Neural crest cell (in vitro differentiated cells): ENCODE measurements around the gene MPHOSPH8. TPM values are rescaled to one million over a fixed set of nuclear protein-coding genes. Genes with fewer than 3 reads are reported as not detected.
"Not testable (repeated sequence)": the region's sequence is repeated elsewhere in the genome, so short reads cannot be mapped to it uniquely, and the experiment has no call there.

Source experiments
- DNase-seq: peaks from one replicate; pipeline ENCODE4 v3.0.0; 2021; ENCODE audit warnings: low read depth, mixed read lengths, low spot score
- H3K27ac Mint-ChIP-seq: one replicate; pipeline ENCODE4 v1.8.0; 2021; ENCODE audit warnings: mild to moderate bottlenecking, mixed read lengths; ENCODE audit not compliant: unreplicated experiment
- H3K27me3 Mint-ChIP-seq: 2 replicates; pipeline ENCODE4 v1.8.0; 2021; ENCODE audit warnings: low read depth, mild to moderate bottlenecking, mixed read lengths
- H3K36me3 Mint-ChIP-seq: 2 replicates; pipeline ENCODE4 v1.8.0; 2021; ENCODE audit warnings: low read depth, mild to moderate bottlenecking, mixed read lengths
- H3K4me1 Mint-ChIP-seq: 2 replicates; pipeline ENCODE4 v1.8.0; 2021; ENCODE audit warnings: mixed read lengths
- H3K4me3 Mint-ChIP-seq: one replicate; pipeline ENCODE4 v1.8.0; 2021; ENCODE audit warnings: mild to moderate bottlenecking, mixed read lengths
- H3K9me3 Mint-ChIP-seq: 2 replicates; pipeline ENCODE4 v1.8.0; 2021; ENCODE audit warnings: mixed read lengths
- CTCF ChIP-seq: fragments of 200-600 bp; sonication (generic); conservative IDR thresholded peaks from 2 replicates; pipeline ENCODE4 v1.5.0; 2021; ENCODE audit warnings: antibody characterized with exemption, mild to moderate bottlenecking
- total RNA-seq: library from RNA; stranded (reverse); gene quantifications from 2 replicates; pipeline ENCODE4 v1.2.1, GENCODE V29; 2021

MPHOSPH8 gene
- total RNA-seq, 1 donor from 2014 or later, result 22.7 TPM

GRCh38 chr13:19685034-19685433 lies 51.6 kb downstream of the MPHOSPH8 start:
- H3K27me3 Mint-ChIP-seq, result no peaks in the 10 kb centered on the region
- no peak for DNase-seq
- no peak overlapping the region for H3K4me3 Mint-ChIP-seq
- no peak overlapping the region for H3K27ac Mint-ChIP-seq
- peaks cover 5% of the 10 kb centered on the region for H3K4me1 Mint-ChIP-seq
- no peaks in the 10 kb centered on the region for H3K9me3 Mint-ChIP-seq
- no peak for TF ChIP-seq CTCF
- no peaks in the 10 kb centered on the region for H3K36me3 Mint-ChIP-seq

- Mint-ChIP-seq H3K27ac (no peak overlapping the region), H3K4me1 (peaks cover 5% of the 10 kb centered on the region), H3K27me3 (no peaks in the 10 kb centered on the region), H3K9me3 (no peaks in the 10 kb centered on the region), H3K4me3 (no peak overlapping the region), H3K36me3 (no peaks in the 10 kb centered on the region)
- no peak for TF ChIP-seq CTCF
- DNase-seq, result no peak
Observed at GRCh38 chr13:19685437-19685836, 52.0 kb downstream of the MPHOSPH8 start.

- H3K9me3 Mint-ChIP-seq, H3K27ac Mint-ChIP-seq, H3K27me3 Mint-ChIP-seq, H3K4me1 Mint-ChIP-seq, H3K4me3 Mint-ChIP-seq, DNase-seq: not testable (repeated sequence)
- H3K36me3 Mint-ChIP-seq, result peaks cover 15% of the 10 kb centered on the region
Observed at GRCh38 chr13:19691447-19691846, 58.0 kb downstream of the MPHOSPH8 start.

GRCh38 chr13:19695428-19695827 lies 62.0 kb downstream of the MPHOSPH8 start:
- Mint-ChIP-seq H3K36me3 (peaks cover 15% of the 10 kb centered on the region), H3K27ac (no peak overlapping the region), H3K4me3 (no peak overlapping the region), H3K27me3 (no peaks in the 10 kb centered on the region), H3K4me1 (peaks cover 5% of the 10 kb centered on the region), H3K9me3 (peaks cover 8% of the 10 kb centered on the region)
- no peak for TF ChIP-seq CTCF
- DNase-seq, result no peak

GRCh38 chr13:19695829-19696228 lies 62.4 kb downstream of the MPHOSPH8 start:
- peaks cover 5% of the 10 kb centered on the region for H3K4me1 Mint-ChIP-seq
- peaks cover 8% of the 10 kb centered on the region for H3K9me3 Mint-ChIP-seq
- no peaks in the 10 kb centered on the region for H3K27me3 Mint-ChIP-seq
- no peak for DNase-seq
- no peak overlapping the region for H3K27ac Mint-ChIP-seq
- H3K4me3 Mint-ChIP-seq, result no peak overlapping the region
- peaks cover 13% of the 10 kb centered on the region for H3K36me3 Mint-ChIP-seq
- TF ChIP-seq CTCF, result no peak

GRCh38 chr13:19700963-19701362 lies 67.5 kb downstream of the MPHOSPH8 start:
- H3K27me3 Mint-ChIP-seq, H3K27ac Mint-ChIP-seq, H3K4me1 Mint-ChIP-seq: not testable (repeated sequence)

GRCh38 chr13:19701619-19702018 lies 68.2 kb downstream of the MPHOSPH8 start:
- H3K4me3 Mint-ChIP-seq, H3K27ac Mint-ChIP-seq, H3K27me3 Mint-ChIP-seq, DNase-seq, H3K36me3 Mint-ChIP-seq, H3K9me3 Mint-ChIP-seq, H3K4me1 Mint-ChIP-seq: not testable (repeated sequence)

More at GRCh38 chr13:19700963-19701362, 67.5 kb downstream of the MPHOSPH8 start:
- not testable (repeated sequence) for H3K36me3 Mint-ChIP-seq, DNase-seq, H3K9me3 Mint-ChIP-seq, H3K4me3 Mint-ChIP-seq

- H3K36me3 Mint-ChIP-seq, H3K4me3 Mint-ChIP-seq, H3K27me3 Mint-ChIP-seq, H3K4me1 Mint-ChIP-seq, H3K9me3 Mint-ChIP-seq, H3K27ac Mint-ChIP-seq, DNase-seq: not testable (repeated sequence)
Observed at GRCh38 chr13:19704256-19704655, 70.8 kb downstream of the MPHOSPH8 start.

- H3K27ac Mint-ChIP-seq, H3K36me3 Mint-ChIP-seq, DNase-seq, H3K4me1 Mint-ChIP-seq, H3K4me3 Mint-ChIP-seq, H3K27me3 Mint-ChIP-seq, H3K9me3 Mint-ChIP-seq: not testable (repeated sequence)
Observed at GRCh38 chr13:19709039-19709438, 75.6 kb downstream of the MPHOSPH8 start.

GRCh38 chr13:19709782-19710181 lies 76.3 kb downstream of the MPHOSPH8 start:
- not testable (repeated sequence) for H3K27me3 Mint-ChIP-seq, H3K27ac Mint-ChIP-seq, H3K9me3 Mint-ChIP-seq, H3K4me3 Mint-ChIP-seq, DNase-seq, H3K36me3 Mint-ChIP-seq, H3K4me1 Mint-ChIP-seq
